Astrocyte of the spinal cord (primary cell): ENCODE data around the gene MEF2C.
"Not testable (repeated sequence)": the region's sequence is repeated elsewhere in the genome, so short reads cannot be mapped to it uniquely, and the experiment has no call there.

ENCODE experiments used
- DNase-seq: peaks from one replicate; pipeline ENCODE4 v3.0.0; 2011; ENCODE audit warnings: low read depth, low spot score
- H3K4me3 ChIP-seq: 2 replicates; pipeline ENCODE4 v1.5.1; 2011; ENCODE audit warnings: low read depth, mild to moderate bottlenecking, low read length, moderate library complexity
- in situ Hi-C: cut with HindIII; loops from 2 replicates; pipeline ENCODE4 v1.10.0; 2017; ENCODE audit warnings: low sequenced_read_pairs
- TF ChIP-seq, protein P1 (sequence below): IDR thresholded peaks from 2 replicates; pipeline ENCODE4 v1.5.1; 2012; ENCODE audit warnings: low read depth, mild to moderate bottlenecking, low read length, inconsistent platforms

Gene MEF2C

DNA sequence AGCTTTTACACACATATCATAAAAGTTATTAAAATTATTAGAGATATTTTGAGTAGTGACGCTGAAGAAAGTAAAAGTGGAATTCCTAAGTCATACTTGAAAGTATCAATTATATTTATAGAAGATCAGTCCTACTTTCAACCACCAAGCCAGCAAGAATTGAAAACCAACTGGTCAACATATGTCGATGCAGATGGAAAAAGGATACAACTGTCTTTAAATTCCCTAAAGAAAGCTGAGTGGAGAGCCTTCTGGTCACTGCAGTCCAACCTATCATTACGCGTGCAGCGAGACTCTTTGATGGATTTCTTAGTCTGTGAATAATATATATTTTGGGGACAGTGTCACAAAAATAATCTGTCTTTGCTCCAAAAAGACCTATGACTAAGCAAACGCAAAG is 15.3 kb downstream of the MEF2C start:
- in situ Hi-C loops: no loop called here
- DNase-seq: no peak
- TF ChIP-seq, protein P1, sequence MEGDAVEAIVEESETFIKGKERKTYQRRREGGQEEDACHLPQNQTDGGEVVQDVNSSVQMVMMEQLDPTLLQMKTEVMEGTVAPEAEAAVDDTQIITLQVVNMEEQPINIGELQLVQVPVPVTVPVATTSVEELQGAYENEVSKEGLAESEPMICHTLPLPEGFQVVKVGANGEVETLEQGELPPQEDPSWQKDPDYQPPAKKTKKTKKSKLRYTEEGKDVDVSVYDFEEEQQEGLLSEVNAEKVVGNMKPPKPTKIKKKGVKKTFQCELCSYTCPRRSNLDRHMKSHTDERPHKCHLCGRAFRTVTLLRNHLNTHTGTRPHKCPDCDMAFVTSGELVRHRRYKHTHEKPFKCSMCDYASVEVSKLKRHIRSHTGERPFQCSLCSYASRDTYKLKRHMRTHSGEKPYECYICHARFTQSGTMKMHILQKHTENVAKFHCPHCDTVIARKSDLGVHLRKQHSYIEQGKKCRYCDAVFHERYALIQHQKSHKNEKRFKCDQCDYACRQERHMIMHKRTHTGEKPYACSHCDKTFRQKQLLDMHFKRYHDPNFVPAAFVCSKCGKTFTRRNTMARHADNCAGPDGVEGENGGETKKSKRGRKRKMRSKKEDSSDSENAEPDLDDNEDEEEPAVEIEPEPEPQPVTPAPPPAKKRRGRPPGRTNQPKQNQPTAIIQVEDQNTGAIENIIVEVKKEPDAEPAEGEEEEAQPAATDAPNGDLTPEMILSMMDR: no peak

GRCh38 chr5:88863523-88863922 is 19.5 kb downstream of the MEF2C start:
- DNase-seq: no peak
- no peak overlapping the region for H3K4me3 ChIP-seq
- in situ Hi-C loops: no loop called here
- TF ChIP-seq, protein P1: no peak

More for the DNA sequence above, 15.3 kb downstream of the MEF2C start:
- no peak overlapping the region for H3K4me3 ChIP-seq

- TF ChIP-seq, protein P1: no peak
- H3K4me3 ChIP-seq: no peak overlapping the region
- DNase-seq: no peak
- in situ Hi-C loops: no loop called here
Observed at GRCh38 chr5:88862547-88863175, 20.3 kb downstream of the MEF2C start.

DNA sequence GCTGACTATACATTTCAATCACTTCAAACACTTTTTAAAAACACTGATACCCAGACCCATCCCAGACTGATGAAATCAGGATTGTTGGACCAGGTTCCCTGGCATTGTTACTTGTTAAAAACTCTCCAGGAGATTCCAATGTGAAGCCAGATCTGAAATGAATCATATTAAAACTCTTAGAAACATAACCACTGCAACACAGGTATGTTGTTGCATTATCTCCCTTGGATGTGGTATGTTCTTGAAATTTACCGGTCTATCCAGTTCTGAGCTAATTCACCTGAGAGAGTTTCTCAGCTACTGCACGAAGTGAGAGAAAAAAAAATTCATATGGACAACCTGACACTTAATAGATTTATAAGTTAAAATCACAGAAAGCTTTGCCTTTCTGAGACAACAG is 21.8 kb downstream of the MEF2C start:
- in situ Hi-C loops: no loop called here
- H3K4me3 ChIP-seq: no peak overlapping the region
- TF ChIP-seq, protein P1: no peak
- DNase-seq: no peak

DNA sequence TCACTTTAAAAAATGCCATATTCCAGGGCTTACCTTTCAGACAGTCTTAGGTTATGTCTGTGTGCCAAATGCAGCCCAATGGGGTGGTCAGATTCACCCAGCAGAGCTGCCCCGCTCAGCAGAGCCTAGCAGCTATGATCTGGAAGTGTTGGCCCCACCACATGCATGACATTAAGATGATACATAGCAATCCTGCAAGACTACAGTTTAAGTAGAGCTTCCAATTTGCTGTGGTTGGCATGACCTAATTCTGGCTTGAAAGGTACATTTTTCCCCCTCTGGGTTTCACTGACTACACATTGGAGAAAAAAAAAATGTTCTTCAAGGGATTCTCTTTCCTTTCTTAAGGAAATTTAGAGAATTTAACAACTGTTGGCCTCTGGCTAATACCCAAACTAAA is 22.5 kb downstream of the MEF2C start:
- TF ChIP-seq, protein P1: no peak
- peak; percentile 29 for DNase-seq
- in situ Hi-C loops: no loop called here
- H3K4me3 ChIP-seq: no peak overlapping the region

DNA sequence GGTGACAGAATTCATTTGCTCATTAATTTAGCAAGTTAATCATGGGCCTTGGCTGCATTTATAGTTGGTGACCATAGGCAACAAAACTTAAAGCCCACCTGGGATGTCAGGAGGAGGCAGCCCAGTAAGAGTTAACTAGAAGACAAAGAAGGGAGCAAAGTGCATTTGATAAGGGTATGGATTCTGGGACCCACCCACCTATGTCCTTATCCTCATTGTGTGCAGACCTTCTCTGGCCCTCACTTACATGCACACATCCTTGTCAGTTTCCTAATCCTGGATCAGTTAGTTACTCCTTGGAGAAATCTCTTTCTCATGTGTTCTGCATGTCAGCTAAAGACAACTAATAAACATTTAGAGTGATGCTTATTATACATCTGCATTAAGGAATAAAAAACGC is 24.6 kb downstream of the MEF2C start:
- no peak for DNase-seq
- TF ChIP-seq, protein P1: no peak
- in situ Hi-C loops: no loop called here
- no peak overlapping the region for H3K4me3 ChIP-seq

DNA sequence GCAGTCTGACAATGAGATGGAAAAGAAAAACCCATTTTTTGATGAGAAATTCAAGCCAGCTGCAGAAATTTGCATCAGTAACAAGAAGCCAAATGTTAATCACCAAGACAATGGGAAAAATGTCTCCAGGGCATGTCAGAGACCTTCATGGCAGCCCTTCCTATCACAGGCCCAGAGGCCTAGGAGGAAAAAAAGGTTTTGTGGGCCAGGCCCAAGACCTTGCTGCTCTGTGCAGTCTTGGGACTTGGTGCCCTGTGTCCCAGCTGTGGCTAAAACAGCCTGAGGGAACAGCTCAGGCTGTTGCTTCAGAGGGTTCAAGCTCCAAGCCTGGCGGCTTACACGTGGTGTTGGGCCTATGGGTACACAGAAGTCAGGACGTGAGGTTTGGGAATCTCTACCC is 26.6 kb downstream of the MEF2C start:
- DNase-seq, H3K4me3 ChIP-seq, in situ Hi-C loops: not testable (repeated sequence)
